Stomach smooth muscle (tissue), 2 donors: ENCODE results near the gene MVB12B.

Source experiments
- H3K27ac ChIP-seq: one replicate; pipeline ENCODE4 v1.7.0; 2013; ENCODE audit warnings: mild to moderate bottlenecking, low read length, inconsistent platforms
- H3K27me3 ChIP-seq, 2 donors: one replicate each; pipeline ENCODE4 v1.7.0; 2013; ENCODE audit warnings: low read length in 2 of 2; ENCODE audit not compliant: insufficient read depth in 2 of 2, control insufficient read depth in 1 of 2
- H3K36me3 ChIP-seq, 2 donors: one replicate each; pipeline ENCODE4 v1.7.0; 2013; ENCODE audit warnings: low read length in 2 of 2; ENCODE audit not compliant: control insufficient read depth in 2 of 2, insufficient read depth in 2 of 2
- H3K4me1 ChIP-seq: one replicate; pipeline ENCODE4 v1.7.0; 2013; ENCODE audit warnings: low read length; ENCODE audit not compliant: control insufficient read depth, insufficient read depth
- H3K4me3 ChIP-seq, 2 donors: one replicate each; pipeline ENCODE4 v1.7.0; 2013; ENCODE audit warnings: low read length in 2 of 2
- H3K9ac ChIP-seq, 2 donors: one replicate each; pipeline ENCODE4 v1.7.0; 2013; ENCODE audit warnings: low read length in 2 of 2, mild to moderate bottlenecking in 1 of 2
- H3K9me3 ChIP-seq, 2 donors: one replicate each; pipeline ENCODE4 v1.7.0; 2013; ENCODE audit warnings: low read length in 2 of 2; ENCODE audit not compliant: control insufficient read depth in 2 of 2
- donor health status: healthy.
- donor health status: Pancreatic carcinoma.

MVB12B gene

GRCh38 chr9:126516936-126517832, 190.6 kb downstream of the MVB12B start:
- Histone ChIP-seq H3K9ac (no peak overlapping the region), H3K27me3 (peaks cover 55 to 73% of the 10 kb centered on the region in 2 donors), H3K27ac (no peak overlapping the region), H3K4me1 (peaks cover 16% of the 10 kb centered on the region), H3K36me3 (no peaks in the 10 kb centered on the region), H3K4me3 (peak overlapping the region; percentile 33 to 66), H3K9me3 (no peaks in the 10 kb centered on the region)

GRCh38 chr9:126517833-126518356, 191.3 kb downstream of the MVB12B start:
- Histone ChIP-seq H3K36me3 (no peaks in the 10 kb centered on the region), H3K4me1 (peaks cover 16% of the 10 kb centered on the region), H3K27me3 (peaks cover 58 to 79% of the 10 kb centered on the region in 2 donors), H3K9ac (no peak overlapping the region), H3K4me3 (no peak overlapping the region), H3K9me3 (no peaks in the 10 kb centered on the region), H3K27ac (no peak overlapping the region)

GRCh38 chr9:126518763-126519162, 192.1 kb downstream of the MVB12B start:
- Histone ChIP-seq H3K27ac (no peak overlapping the region), H3K9ac (no peak overlapping the region), H3K4me1 (peaks cover 16% of the 10 kb centered on the region), H3K4me3 (no peak overlapping the region), H3K36me3 (no peaks in the 10 kb centered on the region), H3K9me3 (no peaks in the 10 kb centered on the region), H3K27me3 (peaks cover 51 to 75% of the 10 kb centered on the region in 2 donors)

- H3K27me3 ChIP-seq: peaks cover 50 to 69% of the 10 kb centered on the region in 2 donors
- H3K9me3 ChIP-seq: no peaks in the 10 kb centered on the region
- H3K36me3 ChIP-seq: no peaks in the 10 kb centered on the region
- H3K27ac ChIP-seq: no peak overlapping the region
- no peak overlapping the region for H3K9ac ChIP-seq
- peaks cover 10% of the 10 kb centered on the region for H3K4me1 ChIP-seq
- H3K4me3 ChIP-seq: no peak overlapping the region
These were observed 193.2 kb downstream of the MVB12B start for GRCh38 chr9:126519660-126520420.

GRCh38 chr9:126520453-126520852, 193.8 kb downstream of the MVB12B start:
- Histone ChIP-seq H3K27ac (no peak overlapping the region), H3K36me3 (no peaks in the 10 kb centered on the region), H3K9ac (no peak overlapping the region), H3K4me3 (no peak overlapping the region), H3K9me3 (no peaks in the 10 kb centered on the region), H3K27me3 (peaks cover 51 to 63% of the 10 kb centered on the region in 2 donors), H3K4me1 (peaks cover 10% of the 10 kb centered on the region)

- Histone ChIP-seq H3K9ac (no peak overlapping the region), H3K27me3 (peaks cover 46 to 58% of the 10 kb centered on the region in 2 donors), H3K9me3 (no peaks in the 10 kb centered on the region), H3K27ac (no peak overlapping the region), H3K4me1 (peaks cover 10% of the 10 kb centered on the region), H3K4me3 (no peak overlapping the region), H3K36me3 (no peaks in the 10 kb centered on the region)
These were observed 194.5 kb downstream of the MVB12B start for GRCh38 chr9:126521089-126521488.

- H3K36me3 ChIP-seq: no peaks in the 10 kb centered on the region
- H3K4me1 ChIP-seq: peaks cover 9% of the 10 kb centered on the region
- no peaks in the 10 kb centered on the region for H3K9me3 ChIP-seq
- no peak overlapping the region for H3K9ac ChIP-seq
- no peak overlapping the region for H3K27ac ChIP-seq
- peaks cover 44 to 55% of the 10 kb centered on the region in 2 donors for H3K27me3 ChIP-seq
- H3K4me3 ChIP-seq: no peak overlapping the region
These were observed 194.9 kb downstream of the MVB12B start for GRCh38 chr9:126521551-126521950.

- no peak overlapping the region for H3K9ac ChIP-seq
- no peaks in the 10 kb centered on the region for H3K36me3 ChIP-seq
- H3K27ac ChIP-seq: no peak overlapping the region
- H3K27me3 ChIP-seq: peaks cover 39 to 50% of the 10 kb centered on the region in 2 donors
- H3K4me3 ChIP-seq: no peak overlapping the region
- H3K4me1 ChIP-seq: peaks cover 4% of the 10 kb centered on the region
- H3K9me3 ChIP-seq: no peaks in the 10 kb centered on the region
These were observed 195.5 kb downstream of the MVB12B start for GRCh38 chr9:126521976-126522590.

- Histone ChIP-seq H3K27ac (no peak overlapping the region), H3K9me3 (no peaks in the 10 kb centered on the region), H3K4me3 (no peak overlapping the region), H3K9ac (no peak overlapping the region), H3K4me1 (peaks cover 2% of the 10 kb centered on the region), H3K36me3 (no peaks in the 10 kb centered on the region), H3K27me3 (peaks cover 36 to 43% of the 10 kb centered on the region in 2 donors)
These were observed 196.2 kb downstream of the MVB12B start for GRCh38 chr9:126522612-126523356.

- Histone ChIP-seq H3K4me3 (no peak overlapping the region), H3K27me3 (peaks cover 29 to 34% of the 10 kb centered on the region in 2 donors), H3K4me1 (peaks cover 2% of the 10 kb centered on the region), H3K27ac (no peak overlapping the region), H3K9ac (no peak overlapping the region), H3K9me3 (no peaks in the 10 kb centered on the region), H3K36me3 (no peaks in the 10 kb centered on the region)
These were observed 197.0 kb downstream of the MVB12B start for GRCh38 chr9:126523611-126524111.
